ENCODE measurements around the gene EPS15.
"Not testable (repeated sequence)": the region's sequence is repeated elsewhere in the genome, so short reads cannot be mapped to it uniquely, and the experiment has no call there.

The EPS15 gene

DNA sequence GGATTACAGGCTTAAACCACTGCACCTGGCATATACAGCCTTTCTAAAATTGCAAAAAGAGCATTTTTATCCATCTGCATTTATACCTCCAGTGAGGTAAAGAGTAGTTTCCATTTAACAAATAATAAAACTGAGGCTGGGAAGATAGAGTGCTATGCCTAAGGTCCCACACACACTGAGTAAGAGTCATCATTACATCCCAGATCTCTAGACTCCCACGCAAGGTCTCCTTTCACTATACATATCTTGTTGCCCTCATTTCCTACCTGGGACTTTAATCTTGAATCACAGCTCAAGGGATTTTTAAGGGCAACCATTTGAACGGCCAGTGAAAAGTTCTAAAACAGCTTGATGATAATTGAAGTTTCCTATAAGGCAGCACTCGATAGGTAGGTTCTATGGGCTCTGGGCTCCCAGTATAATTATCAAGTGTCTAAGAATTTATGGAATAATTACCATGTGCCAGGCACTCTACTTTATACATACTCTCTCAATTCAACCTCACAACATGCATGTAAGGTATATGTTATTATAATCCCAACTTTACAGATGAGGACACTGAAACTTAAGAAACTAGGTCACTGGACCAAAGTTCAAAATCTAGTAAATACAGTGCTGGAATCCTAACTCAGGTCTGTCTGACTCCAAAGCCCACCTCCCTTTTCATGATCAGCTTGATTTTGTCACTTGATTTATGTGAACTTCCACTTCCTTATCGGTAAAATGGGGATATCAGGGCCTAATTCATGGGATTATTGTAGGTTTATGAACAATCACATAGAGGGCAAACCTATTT is 23.3 kb upstream of the EPS15 start:
- DNase-seq: no peak

DNA sequence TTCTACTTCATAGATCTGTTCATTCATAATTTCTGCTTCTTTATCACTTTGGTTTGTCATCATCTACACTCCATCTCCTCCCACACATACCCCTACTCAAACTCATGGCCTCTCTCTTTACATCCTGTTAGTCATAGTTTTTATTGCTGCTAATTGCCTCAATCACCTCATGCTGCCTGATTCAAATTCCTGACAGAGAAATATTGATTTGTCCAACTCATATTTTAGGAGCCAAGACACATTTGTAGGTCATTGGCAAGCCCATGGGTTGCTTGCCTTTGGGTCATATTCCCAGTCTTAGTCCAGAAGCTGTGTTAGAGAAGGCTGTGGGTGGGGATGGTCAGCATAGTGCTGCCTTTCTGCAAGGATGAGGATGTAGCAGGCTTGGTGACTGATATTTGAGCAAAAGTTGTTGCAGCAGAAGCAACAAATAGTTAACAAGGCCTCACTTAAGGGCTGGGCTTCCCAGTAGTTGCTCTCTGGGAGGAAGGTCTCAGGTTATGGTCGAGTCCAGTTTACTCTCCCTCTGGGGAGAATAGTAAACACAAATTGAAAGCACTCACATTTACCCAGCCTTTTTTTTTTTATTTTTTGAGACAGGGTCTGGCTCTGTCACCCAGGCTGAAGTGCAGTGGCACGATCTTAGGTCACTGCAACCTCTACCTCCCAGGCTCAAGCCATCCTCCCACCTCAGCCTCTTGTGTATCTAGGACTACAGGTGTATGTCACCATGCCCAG is 22.4 kb upstream of the EPS15 start:
- no peak for DNase-seq

DNA sequence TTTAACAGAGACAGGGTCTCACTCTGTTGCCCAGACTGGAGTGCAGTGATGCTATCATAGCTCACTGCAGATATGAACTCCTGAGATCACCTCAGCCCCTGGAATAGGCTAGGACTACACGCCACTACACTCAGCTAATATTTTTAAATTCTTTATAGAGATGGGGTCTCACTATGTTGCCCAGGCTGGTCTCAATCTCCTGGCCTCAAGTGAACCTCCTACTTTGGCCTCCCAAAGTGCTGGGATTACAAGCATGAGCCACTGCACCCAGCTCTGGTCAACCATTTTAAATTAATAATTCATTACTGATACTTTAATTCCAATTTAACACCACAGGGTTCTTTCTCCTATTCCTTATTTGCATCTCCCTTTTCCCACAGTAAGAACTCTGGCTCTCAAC is 18.5 kb upstream of the EPS15 start:
- DNase-seq: no peak

DNA sequence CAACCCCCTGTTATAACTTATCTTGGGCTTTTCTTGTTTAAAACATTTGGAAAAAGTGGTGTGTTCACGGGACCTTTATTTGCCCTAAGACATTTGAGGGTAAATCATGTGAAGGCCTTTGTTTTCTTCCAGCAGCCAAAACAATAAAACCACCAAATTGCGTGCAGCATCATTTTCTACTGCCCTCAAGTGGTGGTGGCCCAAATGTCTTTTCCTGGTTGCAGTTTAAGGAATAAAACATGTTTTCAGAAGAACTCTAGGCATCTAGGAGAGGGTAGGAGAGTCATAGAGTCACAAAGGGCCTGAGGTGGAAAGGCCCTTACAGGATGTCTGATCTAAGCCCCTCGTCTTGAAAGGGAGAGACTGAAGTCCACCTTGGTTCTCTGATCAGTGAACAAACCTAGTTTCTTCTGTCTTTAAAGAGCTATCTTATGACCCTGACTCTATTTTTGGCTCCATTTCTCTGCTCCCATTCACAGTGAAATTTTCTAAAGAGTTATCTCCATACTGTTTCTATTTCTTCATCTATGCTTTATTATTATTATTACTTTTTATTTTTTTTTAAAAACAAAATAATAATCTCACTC is 16.0 kb upstream of the EPS15 start:
- no peak for DNase-seq

DNA sequence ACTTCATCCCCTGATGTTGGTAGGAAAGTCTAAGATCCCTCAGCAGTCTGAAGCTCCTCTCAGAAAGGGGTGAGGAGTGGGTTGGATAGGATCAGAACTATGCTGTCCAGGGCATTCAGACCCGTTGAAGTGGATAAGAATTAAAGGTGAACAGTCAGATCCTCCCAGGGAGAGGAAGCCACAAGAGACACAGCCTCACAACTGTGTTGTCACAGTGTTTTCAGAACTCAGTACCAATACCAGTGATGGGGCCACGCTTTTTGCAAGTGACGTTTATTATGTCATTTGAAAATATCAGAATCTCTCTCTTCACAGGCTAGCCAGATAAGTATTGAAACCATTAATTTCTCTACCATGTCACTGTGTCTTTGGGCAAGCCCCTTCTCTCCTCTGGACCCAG is 15.4 kb upstream of the EPS15 start:
- DNase-seq: no peak

DNA sequence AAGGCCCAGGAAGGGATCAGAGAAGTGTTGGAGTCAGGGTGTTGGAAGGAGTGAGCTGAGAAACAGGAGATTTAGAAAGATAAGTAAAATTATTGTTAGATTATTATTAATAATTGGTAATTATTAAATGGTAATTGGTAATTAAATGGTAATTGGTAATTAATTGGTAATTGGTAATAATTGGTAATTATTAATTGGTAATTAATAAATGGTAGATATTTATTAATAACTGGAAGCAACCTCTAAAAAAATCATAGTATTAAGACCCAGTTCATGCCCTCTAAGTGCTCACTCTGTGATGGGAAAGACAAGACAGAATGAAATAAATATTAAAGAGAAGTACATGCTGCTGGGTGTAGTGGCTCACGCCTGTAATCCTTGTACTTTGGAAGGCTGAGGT is 13.8 kb upstream of the EPS15 start:
- DNase-seq: no peak

DNA sequence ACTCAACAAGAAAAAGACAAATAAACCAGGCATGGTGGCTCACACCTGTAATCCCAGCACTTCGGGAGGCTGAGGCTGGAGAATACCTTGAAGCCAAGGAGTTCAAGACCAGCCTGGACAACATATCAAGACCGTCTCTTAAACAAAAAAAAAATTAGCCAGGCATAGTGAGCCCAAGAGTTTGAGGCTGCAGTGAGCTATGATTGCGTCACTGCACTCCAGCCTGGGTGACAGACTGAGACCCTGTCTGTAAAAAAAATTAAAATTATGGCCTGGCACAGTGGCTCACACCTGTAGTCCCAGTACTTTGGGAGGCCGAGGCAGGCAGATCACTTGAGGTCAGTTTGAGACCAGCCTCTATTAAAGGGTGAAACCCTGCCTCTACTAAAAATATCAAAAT is 11.4 kb upstream of the EPS15 start:
- not testable (repeated sequence) for DNase-seq

DNA sequence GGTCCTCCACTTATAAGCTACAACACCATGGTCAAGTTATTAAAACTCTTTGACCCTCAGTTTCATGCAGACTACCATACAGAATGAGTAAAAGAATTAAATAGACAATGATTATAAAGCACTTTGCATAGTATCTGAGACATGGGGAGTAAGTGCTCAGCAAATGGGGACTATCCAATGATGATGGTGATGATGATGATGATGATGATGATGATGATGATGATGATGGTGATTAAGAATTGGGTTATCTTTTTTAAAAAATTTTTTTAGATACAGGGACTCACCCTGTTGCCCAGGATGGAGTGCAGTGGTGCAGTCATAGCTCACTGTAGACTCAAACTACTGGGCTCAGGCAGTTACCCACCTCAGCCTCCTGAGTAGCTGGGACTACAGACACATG is 8.1 kb upstream of the EPS15 start:
- DNase-seq: no peak

DNA sequence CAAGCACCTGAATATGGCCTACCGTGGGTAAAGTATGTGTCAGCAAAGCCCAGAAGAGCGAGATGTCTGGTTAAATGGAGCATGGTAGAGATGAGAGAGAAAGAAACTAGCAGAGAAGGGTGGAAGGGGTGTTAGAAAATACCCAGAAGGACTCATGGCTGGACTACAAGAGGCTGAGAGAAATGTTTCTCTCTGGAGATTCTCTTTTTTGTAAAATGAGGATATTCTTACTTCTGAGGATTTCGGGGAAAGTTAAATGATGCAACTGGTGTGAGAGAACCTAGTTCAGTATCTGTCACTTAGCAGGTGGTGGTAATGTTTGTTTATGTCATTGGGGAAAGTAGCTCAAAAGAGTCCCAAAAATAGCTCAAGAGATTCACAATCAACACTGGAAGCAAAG is 7.2 kb upstream of the EPS15 start:
- no peak for DNase-seq

DNA sequence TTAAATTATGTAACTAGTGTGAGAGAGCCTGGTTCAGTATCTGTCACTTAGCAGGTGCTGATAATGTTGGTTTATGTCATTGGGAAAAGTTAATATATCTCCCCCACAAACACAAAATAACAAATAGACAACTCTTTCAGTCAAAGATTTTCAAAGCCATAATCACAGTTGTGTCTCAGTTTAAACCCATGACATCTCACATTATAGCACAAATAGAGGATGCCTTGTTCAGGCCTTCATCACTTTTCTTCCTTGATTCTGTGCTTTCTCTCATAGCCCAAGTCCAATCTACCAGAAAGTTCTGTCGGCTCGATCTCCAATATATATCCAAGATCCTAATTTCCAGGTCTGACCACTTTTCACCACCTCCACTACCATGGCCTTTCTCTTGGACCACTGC is 6.2 kb upstream of the EPS15 start:
- DNase-seq: no peak

DNA sequence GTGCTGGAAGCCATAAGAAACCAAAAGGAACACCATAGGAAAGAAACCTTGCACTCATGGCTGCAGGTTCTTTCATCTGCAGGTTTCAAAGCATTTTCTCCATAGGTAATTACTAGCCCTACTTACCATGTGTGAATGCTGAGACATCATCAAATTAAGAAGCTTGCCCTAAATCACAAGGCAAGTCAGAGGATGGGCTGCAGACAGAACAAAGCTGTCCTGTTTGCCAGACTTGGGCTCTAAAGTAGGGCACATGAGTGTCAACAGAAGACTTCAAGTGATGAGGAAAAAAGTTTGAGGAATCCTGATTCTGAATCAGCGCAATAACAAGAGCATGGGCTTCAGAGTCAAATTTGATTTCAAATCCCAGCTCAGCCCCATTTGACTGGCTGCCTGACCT is 5.8 kb upstream of the EPS15 start:
- DNase-seq: no peak

DNA sequence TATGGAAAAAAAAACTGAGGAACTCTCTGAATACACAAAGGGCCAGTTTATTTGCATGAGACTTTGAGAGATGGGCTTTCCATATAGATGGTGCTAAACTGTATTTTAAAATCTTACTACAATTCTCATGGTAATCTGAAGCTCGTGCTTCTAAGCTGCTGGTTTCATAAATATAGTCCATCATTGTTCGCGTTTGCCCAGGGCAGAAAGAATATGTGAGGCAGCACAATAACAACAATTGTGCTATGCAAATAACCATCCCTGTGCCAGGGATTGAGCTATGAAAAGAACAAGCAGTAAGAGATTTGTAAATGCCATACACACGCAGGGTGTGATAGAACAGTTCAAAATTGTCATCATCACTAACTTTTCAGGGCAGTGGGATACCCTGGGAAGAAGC is 4.9 kb upstream of the EPS15 start:
- no peak for DNase-seq

DNA sequence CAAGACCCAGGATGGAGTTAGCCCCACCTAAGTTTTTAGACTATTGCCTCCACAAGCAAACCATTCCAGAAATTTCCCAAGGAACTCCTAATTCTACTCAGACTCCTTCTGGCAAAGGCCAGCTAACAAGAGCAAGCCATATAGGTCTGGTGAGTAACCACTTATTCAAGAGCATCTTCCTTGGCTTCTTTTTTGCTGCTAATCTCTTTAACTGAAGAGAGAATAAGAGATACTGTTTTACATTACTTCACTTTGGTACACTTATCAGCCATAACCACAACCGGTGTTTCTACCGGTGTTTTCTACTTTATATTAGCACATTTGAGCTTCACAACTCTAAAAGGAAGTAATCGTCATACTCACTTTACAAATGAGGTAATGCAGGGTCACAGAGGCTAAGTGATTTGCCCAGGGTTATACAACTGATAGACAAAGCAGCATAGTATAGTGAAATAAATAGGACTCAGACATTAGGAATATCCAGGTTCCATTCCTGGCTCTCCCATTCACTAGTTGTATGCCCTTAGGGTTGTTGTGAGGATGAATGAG is 1.7 kb upstream of the EPS15 start:
- DNase-seq: no peak

DNA sequence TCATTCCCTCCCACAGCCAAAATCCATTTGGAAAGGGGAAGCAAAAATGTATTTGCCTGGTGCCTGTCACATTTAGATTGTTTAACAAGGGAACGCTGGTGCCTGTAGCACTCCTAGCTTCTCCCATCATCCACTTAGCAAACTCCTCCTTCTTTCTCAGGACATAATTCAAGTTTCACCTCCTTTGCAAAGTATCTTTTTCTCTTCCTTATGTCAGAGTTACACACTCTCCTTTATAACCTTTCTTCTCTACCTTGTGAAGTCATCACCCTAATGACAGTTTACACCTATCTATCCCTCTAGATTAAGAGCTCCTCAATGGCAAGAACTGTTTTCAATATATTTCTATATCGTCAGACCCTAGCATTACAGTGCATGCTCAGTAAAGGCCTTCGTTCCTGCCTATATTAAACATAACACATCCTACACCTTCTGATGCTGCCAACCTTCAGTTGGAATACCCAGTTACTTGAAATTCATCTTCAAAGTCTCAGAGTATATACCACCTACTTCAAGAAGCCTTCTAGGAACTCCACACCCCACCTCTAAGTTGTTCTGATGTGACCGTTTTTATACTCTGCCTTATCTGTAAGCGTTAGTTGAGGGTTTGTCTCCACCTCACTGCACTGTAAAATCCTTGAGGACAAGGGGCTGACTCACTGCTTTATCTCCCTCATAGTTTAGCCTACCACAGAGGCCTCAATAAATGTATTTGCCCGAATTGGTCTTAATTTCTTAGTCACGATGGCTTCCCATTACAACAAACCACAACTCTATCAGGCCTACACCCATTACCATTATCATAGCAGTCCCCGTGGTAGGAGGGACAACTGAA is 1.0 kb upstream of the EPS15 start:
- DNase-seq: no peak

DNA sequence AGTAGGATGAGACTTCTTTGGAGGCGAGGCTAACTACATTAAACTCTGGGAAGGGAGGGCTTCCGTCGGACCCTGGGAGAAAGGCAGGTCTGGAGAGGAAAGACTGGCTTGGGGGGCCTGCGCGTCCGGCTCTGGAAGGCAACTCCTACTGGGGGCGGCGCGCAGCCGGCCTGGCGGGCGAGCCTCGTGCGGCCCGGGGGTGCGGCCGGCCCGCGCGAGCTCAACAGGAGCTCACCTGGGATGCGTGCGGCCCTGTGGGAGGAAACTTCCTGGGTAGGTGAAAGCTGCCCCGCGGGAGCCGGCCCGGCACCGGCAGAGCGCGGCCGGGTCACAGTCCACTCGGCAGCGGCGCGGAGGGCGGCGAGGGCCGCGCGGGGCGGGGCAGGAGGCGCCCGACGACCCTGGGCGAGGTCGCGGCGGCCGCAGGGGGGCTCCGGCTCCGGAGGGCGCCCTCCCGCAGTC is 449 bp downstream of the EPS15 start:
- no peak for DNase-seq

DNA sequence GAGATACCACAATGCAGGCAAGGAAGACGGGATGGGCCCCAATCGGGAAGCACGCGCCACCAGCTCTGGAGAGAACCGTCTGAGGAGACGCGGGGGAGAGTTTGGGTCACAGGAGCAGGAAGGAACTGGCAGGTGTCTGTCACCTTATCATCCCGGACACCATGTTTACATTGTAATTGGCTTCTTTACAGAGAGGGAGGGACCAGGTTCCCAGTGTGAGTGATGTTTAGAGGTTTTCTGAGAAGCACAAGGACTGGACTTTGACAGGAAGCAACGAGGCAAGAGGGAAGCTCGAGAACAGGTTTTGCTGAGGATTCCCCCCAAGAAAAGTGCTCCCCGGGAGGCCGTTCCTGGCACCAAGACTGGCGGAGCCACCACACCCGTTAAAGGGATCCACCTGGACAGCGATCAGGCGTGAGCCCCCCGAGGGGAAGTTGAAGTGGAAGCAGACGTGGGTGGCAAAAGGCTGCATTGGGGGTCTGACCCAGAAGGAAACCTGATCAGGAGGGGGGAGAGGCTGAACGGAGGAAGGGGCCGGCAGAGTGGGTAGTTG is 957 bp downstream of the EPS15 start:
- DNase-seq: no peak

DNA sequence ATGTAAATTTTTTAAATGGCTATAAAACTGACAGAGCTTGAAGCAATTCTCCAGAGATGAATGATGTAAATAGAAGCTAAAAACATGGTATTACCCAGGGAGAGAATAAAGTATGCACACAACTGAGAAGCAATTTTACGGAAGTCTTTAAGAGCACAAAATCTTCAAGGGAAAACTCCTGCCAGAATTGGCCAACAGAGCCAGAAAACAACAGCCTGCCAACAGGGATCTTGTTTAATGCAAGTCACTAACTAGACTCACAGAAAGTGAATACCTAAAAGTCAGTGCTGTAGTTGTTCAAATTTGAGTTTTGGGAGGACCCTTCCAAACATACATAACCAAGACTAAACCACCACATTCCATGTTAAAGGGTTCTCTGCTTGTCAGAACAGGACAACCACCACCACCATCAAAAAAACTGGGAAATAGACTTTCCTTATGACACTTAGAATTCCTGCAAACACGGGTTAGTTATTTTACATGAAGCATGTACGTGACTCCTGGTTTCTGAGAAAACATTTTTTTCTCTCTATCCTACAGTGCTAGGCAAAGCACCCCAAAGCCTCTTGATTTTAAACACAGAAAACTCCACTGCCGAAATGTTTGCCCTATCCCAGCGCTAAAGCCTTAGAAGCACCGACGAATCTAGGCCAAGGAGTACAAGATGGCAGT is 1.6 kb downstream of the EPS15 start:
- no peak for DNase-seq

DNA sequence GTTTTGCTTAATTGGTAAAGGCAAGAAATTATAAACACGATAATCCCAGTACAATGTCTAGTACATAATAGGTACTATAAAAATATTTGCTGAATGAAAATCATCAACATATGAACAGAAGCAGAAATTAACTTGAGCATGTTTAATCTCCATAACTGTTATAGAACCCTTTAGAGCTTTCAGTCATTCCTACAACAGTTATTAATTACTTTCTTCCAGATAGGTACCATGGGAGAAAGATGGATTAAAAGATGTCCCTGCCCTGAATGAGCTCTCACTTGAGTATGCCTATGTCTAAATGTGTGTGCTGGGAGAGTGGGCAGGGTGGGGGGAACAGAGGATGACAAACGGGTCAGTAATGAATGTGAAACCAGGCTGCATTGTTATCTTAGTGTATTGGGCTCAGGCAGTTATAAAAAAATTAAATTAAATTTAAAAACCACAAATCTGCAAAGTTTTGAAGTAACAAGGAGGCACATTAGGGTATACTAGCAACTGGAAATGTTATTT is 2.4 kb downstream of the EPS15 start:
- no peak for DNase-seq

DNA sequence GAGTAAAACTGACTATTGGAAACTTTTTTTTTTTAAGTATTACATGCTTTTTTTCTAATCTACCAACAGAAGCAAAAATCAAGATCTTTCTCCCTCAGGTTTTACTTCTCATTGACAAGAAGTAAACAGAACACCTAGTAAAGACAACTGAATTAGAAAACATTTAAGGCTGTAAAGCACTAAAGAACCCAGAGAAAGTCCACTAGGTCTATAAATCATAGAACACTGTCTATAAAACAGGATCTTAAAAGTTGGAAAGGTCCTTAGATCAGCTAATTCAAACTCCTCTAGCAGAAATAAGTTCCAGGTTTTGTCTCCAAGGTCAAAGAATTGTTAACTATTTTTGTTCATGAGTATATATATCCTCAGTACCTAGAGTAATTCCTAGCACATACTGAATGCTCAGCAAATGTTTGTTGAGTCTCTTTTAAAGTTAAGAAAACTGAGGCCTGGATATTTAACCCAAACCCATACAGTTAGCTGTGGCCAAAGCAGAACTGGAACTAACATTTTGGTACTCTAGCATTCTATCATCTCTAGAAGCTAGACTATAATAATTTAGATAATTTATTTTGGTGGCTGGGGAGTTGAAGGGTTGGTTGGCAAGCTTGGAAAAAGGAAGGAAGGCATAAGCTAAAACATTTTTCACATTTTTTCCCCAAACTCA is 3.0 kb downstream of the EPS15 start:
- no peak for DNase-seq

DNA sequence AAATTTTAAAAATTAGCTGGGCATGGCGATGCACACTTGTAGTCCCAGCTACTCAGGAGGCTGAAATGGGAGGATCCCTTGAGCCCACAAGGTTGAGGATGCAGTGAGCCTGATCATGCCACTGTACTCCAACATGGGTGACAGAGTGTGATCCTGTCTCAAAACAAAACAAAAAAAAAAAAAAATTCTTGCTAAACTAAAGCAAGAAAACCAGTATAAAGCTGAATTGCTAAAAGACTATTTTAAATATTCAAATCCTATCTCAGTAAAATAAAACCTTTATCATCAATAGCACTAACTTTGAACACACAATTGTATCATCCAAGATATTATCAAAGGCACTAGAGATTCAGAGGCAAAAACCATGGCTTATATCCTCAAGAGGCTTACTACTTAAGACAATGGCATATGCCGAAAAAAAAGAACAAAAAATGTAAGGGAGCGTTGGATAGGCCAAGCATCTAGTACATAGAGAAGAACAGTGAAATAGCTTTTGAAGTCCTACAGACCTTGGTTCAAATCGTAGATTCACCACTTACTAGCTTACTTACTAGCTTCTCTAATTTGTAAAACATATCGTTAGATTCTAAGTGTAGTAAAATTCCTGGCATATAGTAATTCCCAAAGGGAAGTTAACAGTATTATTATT is 3.6 kb downstream of the EPS15 start:
- no peak for DNase-seq

DNA sequence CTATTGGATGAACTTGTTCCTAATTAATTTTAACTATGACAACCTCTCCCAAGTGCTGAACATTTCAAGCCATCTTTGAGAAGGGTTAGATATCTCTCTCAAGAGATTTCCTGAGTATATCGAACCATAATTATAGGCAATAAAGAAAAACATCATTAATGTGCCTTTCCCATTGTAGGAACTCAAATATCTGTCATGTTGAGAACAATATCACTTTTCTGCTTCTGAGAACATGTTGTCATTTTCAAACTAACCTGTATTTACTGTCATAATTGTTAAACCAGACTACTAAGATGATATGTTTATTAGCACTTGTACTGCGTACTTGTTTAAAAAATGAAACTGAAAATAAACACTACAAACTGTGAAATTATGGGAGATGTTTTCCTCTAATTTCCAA is 4.3 kb downstream of the EPS15 start:
- DNase-seq: no peak
